Bronchus fibroblast of lung (primary cell): ENCODE results near the gene CCR2. TPM values are rescaled to one million over a fixed set of nuclear protein-coding genes. Genes with fewer than 3 reads are reported as not detected.

Experiments
- total RNA-seq: library from RNA; depleted of rRNA; stranded (reverse); fragments of >200 nt; gene quantifications from 2 replicates; pipeline ENCODE4 v1.2.3, GENCODE V29; 2015

The CCR2 gene
- total RNA-seq = not detected in 2 replicates

DNA sequence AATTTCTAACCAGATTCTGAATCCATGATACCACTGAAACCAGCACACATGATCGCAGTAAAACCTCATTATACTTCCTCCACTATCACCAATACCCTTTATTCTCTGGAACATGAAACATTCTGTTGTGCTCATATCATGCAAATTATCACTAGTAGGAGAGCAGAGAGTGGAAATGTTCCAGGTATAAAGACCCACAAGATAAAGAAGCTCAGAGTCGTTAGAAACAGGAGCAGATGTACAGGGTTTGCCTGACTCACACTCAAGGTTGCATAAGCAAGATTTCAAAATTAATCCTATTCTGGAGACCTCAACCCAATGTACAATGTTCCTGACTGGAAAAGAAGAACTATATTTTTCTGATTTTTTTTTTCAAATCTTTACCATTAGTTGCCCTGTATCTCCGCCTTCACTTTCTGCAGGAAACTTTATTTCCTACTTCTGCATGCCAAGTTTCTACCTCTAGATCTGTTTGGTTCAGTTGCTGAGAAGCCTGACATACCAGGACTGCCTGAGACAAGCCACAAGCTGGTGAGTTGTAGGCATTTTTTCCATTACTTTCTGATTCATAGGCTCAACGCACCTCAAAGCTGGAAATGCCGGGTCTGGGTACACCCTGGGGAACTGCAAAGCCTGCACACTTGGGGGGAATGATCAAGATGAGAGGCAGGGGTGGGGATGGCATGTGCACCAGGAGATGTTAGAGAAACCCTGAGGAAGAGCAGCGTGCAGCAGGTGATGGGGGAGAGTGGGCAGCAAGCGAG is at the start of gene CCR2:
CCR2 (plus strand) TSS at position 465 of the 764 bp plus-strand sequence. CDS start 3,417 bp downstream, outside the sequence.

DNA sequence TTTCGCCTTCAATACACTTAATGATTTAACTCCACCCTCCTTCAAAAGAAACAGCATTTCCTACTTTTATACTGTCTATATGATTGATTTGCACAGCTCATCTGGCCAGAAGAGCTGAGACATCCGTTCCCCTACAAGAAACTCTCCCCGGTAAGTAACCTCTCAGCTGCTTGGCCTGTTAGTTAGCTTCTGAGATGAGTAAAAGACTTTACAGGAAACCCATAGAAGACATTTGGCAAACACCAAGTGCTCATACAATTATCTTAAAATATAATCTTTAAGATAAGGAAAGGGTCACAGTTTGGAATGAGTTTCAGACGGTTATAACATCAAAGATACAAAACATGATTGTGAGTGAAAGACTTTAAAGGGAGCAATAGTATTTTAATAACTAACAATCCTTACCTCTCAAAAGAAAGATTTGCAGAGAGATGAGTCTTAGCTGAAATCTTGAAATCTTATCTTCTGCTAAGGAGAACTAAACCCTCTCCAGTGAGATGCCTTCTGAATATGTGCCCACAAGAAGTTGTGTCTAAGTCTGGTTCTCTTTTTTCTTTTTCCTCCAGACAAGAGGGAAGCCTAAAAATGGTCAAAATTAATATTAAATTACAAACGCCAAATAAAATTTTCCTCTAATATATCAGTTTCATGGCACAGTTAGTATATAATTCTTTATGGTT is 17.1 kb downstream of the CCR2 start, which contains the start of gene CCR5:
CCR5 (plus strand) TSS at position 108 of the 680 bp plus-strand sequence. CDS start 1,957 bp downstream, outside the sequence.

DNA sequence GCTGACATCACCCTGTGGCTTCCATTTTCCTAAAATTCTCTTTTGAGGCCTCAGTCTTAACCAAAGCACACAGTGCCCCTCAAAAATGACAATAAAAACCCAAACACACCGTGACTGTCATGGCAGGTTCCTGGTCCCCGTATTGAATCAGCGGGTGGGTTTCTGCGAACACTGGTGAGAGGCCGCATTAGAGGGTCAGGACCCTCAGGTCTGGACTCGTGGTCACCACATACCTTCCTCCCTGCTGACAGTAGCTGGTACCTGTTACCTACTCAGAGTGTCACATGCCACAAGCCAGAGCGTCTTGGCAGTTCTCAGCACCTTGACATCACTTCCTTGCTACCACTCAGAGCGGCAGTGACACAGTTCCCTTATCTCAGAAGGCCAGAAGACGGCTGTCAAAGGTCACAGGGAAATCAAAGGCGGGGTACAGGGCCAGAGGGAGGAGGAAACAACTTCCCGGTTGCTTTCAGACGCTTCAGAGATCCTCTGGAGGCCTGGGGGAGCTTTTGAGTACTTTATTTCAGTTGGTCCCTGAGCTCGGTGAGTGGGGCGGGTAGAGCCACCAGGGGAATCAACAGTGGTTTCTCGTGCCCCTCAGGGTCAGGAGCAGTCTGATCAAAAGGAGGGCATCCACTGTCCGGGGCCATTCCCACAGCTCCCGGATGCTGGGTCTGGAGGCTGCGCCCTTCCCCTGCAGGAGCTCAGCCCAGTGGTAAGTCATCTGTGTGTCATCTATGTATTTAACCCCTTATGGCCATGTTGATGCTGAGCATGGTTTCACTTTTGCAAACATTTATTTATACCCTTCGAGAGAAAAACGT is 53.1 kb downstream of the CCR2 start, which contains the start of the genes CCR5AS and CCRL2:
CCR5AS (minus strand) TSS at position 279 of the 824 bp plus-strand sequence.
CCRL2 (plus strand) TSS at position 472 of the 824 bp plus-strand sequence. CDS start 821 bp downstream, outside the sequence.

Other genes starting within 250 kb of the CCR2 start
- not detected in 2 replicates for gene CCR1, start 145.8 kb upstream of the CCR2 start, total RNA-seq
- gene CCR3, start 111.7 kb upstream of the CCR2 start, total RNA-seq = not detected in 2 replicates
- gene CCR5, start 16.8 kb downstream of the CCR2 start, total RNA-seq = not detected in 2 replicates
- 0.45 TPM in 1 of 2 replicates, not detected in the other for gene CCRL2, start 53.1 kb downstream of the CCR2 start, total RNA-seq
- gene LTF, start 110.8 kb downstream of the CCR2 start, total RNA-seq = not detected in 2 replicates
- not detected in 2 replicates for gene RTP3, start 143.9 kb downstream of the CCR2 start, total RNA-seq
- under 0.01 TPM in 2 replicates for gene LRRC2, start 212.2 kb downstream of the CCR2 start, total RNA-seq